ENCODE measurements around the gene PTPRM. TPM values are rescaled to one million over a fixed set of nuclear protein-coding genes. Genes with fewer than 3 reads are reported as not detected.

PTPRM gene
- polyA plus RNA-seq, 1 experiment, result 81.1 TPM

- ChIA-PET CTCF (no interaction called here), POLR2A (no interaction called here)
- DNase-seq (ENCODE audit: low read depth, low spot score), result no peak
- H3K9me3 ChIP-seq (ENCODE audit: control insufficient read depth, insufficient read depth, low read length), result peaks cover 3% of the 10 kb centered on the region; the same call in 1 of the 2 replicates
- H3K27ac ChIP-seq (ENCODE audit: low read depth, low read length), result no peak overlapping the region
- H3K27me3 ChIP-seq (ENCODE audit: control insufficient read depth, insufficient read depth, low read length), result no peaks in the 10 kb centered on the region
- TF ChIP-seq CTCF (IDR thresholded peaks at IDR 0.05; ENCODE audit: low read depth, low read length), result no peak
- H3K4me3 ChIP-seq (ENCODE audit: low read depth, low read length), result no peak overlapping the region
Measured at GRCh38 chr18:7844017-7844416, 276.9 kb downstream of the PTPRM start.

- no peak for DNase-seq (ENCODE audit: low read depth, low spot score)
- TF ChIP-seq CTCF (IDR thresholded peaks at IDR 0.05; ENCODE audit: low read depth, low read length), result no peak
- Histone ChIP-seq H3K27me3 (ENCODE audit: control insufficient read depth, insufficient read depth, low read length) (no peaks in the 10 kb centered on the region), H3K4me3 (ENCODE audit: low read depth, low read length) (no peak overlapping the region), H3K9me3 (ENCODE audit: control insufficient read depth, insufficient read depth, low read length) (peaks cover 3% of the 10 kb centered on the region; the same call in 1 of the 2 replicates), H3K27ac (ENCODE audit: low read depth, low read length) (no peak overlapping the region)
- ChIA-PET CTCF (no interaction called here), POLR2A (no interaction called here)
Measured at GRCh38 chr18:7844418-7844817, 277.3 kb downstream of the PTPRM start.

DNA sequence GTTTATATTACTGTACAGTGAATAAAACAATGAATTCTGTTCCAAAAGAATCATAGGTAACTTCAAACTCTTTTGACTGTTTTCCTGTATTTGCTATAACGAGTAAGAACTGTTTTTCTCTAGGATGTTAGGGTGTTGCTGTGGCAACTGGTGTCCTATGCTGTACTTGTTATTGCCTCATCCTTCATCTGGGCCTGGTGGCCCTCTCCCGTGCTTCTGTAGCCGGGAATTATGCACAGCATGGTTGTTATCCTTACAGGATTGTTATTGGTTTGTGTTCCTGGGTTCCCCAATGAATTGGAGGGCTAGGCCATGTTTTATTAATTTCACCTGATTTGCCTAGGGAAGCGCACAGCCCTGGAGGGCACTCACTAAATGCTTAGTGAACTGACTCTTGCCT, 279.2 kb downstream of the PTPRM start:
- ChIA-PET CTCF (no interaction called here), POLR2A (no interaction called here)
- Histone ChIP-seq H3K4me3 (ENCODE audit: low read depth, low read length) (no peak overlapping the region), H3K27me3 (ENCODE audit: control insufficient read depth, insufficient read depth, low read length) (no peaks in the 10 kb centered on the region), H3K27ac (ENCODE audit: low read depth, low read length) (no peak overlapping the region), H3K9me3 (ENCODE audit: control insufficient read depth, insufficient read depth, low read length) (peaks cover 3% of the 10 kb centered on the region; the same call in 1 of the 2 replicates)
- no peak for DNase-seq (ENCODE audit: low read depth, low spot score)
- no peak for TF ChIP-seq CTCF (IDR thresholded peaks at IDR 0.05; ENCODE audit: low read depth, low read length)

DNA sequence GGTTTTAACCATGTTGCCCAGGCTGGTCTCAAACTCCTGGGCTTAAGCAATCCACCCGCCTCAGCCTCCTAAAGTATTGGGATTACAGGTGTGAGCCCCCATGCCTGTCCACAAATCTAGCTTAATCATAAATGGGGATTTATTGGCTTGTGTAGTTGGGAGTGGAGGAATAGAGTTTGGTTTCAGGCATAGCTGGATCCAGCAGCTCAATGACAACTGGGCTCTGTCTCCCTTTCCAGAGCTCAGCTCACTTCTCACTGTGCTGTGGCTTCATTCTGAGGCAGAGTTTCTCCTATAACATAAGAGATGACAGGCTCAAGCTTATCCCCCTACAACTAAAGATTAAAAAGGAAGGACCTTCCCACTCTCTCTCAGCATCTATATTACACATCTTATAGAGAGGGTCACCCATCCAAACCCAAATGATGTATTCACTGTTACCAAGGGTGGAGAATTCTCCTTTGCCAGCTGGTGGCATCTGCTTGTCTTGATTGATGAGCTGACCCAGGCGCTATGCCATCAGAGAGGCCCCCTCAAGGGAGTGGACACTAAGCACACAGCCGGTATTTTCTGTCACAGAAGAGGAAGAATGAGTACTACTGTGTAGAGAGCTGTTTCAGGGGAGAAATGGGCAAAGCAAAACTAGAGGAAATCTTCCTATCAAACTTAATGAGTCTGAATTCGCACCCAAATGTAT, 280.4 kb downstream of the PTPRM start:
- Histone ChIP-seq H3K27ac (ENCODE audit: low read depth, low read length) (no peak overlapping the region), H3K27me3 (ENCODE audit: control insufficient read depth, insufficient read depth, low read length) (no peaks in the 10 kb centered on the region), H3K4me3 (ENCODE audit: low read depth, low read length) (no peak overlapping the region), H3K9me3 (ENCODE audit: control insufficient read depth, insufficient read depth, low read length) (peaks cover 6% of the 10 kb centered on the region)
- no peak for TF ChIP-seq CTCF (IDR thresholded peaks at IDR 0.05; ENCODE audit: low read depth, low read length)
- no peak for DNase-seq (ENCODE audit: low read depth, low spot score)
- ChIA-PET POLR2A (no interaction called here), CTCF (no interaction called here)

DNA sequence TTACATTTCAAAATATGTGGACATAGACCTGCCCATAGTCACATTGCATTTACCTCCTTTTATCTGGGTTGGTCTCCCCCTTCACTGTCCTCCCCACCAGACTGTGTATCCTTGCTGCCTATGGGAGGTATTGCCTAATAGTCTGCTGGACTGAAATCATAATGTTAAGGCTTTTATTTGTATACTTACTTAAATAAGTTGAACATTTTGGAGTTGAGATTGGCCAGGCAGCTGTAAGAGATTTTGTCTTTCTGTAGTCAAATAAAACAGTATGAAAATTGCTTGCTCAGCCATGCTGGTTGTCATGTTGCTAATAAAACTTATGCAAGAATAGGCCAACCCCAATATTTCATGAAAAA, 280.9 kb downstream of the PTPRM start:
- no peak for DNase-seq (ENCODE audit: low read depth, low spot score)
- H3K27me3 ChIP-seq (ENCODE audit: control insufficient read depth, insufficient read depth, low read length), result no peaks in the 10 kb centered on the region
- ChIA-PET CTCF (no interaction called here), POLR2A (no interaction called here)
- peaks cover 6% of the 10 kb centered on the region for H3K9me3 ChIP-seq (ENCODE audit: control insufficient read depth, insufficient read depth, low read length)
- no peak overlapping the region for H3K4me3 ChIP-seq (ENCODE audit: low read depth, low read length)
- TF ChIP-seq CTCF (IDR thresholded peaks at IDR 0.05; ENCODE audit: low read depth, low read length), result no peak
- no peak overlapping the region for H3K27ac ChIP-seq (ENCODE audit: low read depth, low read length)
